ENCODE data around the gene WARS2.

- TF ChIP-seq POLR2AphosphoS5 (IDR thresholded peaks at IDR 0.05), result no peak
- TF ChIP-seq, protein P1, sequence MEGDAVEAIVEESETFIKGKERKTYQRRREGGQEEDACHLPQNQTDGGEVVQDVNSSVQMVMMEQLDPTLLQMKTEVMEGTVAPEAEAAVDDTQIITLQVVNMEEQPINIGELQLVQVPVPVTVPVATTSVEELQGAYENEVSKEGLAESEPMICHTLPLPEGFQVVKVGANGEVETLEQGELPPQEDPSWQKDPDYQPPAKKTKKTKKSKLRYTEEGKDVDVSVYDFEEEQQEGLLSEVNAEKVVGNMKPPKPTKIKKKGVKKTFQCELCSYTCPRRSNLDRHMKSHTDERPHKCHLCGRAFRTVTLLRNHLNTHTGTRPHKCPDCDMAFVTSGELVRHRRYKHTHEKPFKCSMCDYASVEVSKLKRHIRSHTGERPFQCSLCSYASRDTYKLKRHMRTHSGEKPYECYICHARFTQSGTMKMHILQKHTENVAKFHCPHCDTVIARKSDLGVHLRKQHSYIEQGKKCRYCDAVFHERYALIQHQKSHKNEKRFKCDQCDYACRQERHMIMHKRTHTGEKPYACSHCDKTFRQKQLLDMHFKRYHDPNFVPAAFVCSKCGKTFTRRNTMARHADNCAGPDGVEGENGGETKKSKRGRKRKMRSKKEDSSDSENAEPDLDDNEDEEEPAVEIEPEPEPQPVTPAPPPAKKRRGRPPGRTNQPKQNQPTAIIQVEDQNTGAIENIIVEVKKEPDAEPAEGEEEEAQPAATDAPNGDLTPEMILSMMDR (IDR thresholded peaks at IDR 0.05), result no peak
- TF ChIP-seq POLR2A (IDR thresholded peaks at IDR 0.05), result no peak
These were observed 128.1 kb downstream of the WARS2 start for GRCh38 chr1:119012383-119012782.
